ENCODE results near the gene KANSL1.
"Not testable (repeated sequence)": the region's sequence is repeated elsewhere in the genome, so short reads cannot be mapped to it uniquely, and the experiment has no call there.

KANSL1 gene

DNA sequence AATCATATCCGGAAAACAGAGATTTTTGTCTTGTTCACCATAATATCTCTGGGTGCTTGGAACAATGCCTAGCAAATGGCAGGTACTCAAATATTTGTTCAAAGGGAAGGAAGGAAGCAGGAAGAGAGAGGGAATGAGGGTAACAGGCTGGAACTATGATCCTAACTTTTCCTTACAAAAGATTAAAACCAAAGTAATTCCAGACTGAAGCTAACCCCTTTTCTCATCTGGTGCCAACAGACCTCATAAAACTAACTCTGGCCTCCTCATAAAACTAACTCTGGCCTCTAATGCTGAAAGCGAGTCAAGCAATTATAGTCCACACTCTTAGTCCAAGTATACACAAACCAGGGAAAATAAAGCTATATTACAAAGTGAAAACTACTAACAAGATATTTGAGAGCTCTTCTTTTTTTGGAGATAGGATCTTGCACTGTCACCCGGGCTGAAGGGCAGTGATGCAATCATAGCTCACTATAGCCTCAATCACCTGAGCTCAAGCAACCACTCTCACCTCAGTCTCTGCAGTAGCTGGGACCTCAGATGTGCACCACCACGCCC is 84.6 kb downstream of the KANSL1 start:
- no peak for DNase-seq

DNA sequence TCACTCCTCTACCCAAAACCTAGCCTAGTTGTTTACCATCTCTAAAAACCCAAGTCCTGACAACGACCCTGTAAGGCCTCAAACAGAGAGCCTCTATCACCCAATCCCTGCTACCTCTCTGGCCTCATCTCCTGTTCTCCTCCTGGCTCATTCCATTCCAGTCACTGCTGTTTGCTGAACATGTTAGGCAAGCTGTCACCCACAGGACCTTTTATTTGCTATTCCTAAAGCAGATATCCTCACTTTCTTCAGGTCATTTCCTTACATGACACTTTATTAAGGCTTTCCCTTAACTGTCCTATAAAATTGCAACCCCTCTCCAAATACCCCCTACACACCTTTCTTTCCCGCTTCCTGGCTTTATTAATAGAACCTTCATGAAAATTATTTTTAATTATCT is 85.1 kb downstream of the KANSL1 start:
- DNase-seq: no peak

DNA sequence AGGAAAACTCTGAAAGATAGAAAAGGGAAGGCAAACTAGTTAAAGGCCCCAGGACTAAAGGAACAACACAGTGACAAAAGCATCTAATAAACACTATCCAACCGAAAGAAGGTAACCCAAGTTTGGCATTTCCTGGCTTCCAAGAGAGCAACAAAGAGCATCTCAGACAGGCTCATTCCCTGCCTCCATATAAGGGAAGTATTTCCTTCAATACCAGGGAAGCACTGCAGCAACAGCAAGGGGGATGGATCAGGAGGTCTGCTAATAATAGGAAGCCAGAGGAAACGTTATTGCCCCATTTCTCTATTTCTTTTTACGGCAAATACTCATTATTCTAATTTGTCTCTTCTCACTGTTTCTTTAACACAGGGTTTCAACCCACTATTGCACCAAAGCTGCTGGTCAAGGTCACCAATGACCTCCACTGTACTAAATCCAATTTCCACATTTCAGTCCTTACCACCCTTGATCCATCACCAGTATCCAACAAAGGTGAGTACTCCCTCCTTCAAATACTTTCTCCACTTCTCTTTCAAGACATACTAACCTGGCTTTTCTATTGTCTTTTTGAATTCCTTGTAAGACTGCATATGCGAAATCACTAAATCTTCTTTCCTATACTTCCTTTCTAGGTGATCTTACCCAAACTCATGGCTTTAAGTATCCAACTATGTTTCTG is 86.1 kb downstream of the KANSL1 start:
- no peak for DNase-seq

DNA sequence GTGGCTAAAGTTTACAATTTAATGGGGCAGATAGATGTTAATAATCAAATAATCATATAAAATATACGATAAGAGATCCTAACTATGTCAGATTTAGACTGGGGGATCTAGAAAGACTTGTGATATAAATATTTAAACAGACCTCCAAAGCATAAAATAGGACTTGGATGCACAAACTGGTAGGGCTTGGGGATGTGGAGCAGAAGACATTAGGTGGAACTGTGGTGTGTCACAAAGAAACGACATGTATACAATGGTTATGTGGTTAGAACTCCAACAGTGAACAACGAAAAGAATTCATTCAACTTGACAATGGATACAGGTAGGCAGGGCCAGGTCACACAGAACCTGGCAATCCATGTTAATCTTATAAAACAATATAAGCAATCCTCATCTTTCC is 90.4 kb downstream of the KANSL1 start:
- DNase-seq: not testable (repeated sequence)

DNA sequence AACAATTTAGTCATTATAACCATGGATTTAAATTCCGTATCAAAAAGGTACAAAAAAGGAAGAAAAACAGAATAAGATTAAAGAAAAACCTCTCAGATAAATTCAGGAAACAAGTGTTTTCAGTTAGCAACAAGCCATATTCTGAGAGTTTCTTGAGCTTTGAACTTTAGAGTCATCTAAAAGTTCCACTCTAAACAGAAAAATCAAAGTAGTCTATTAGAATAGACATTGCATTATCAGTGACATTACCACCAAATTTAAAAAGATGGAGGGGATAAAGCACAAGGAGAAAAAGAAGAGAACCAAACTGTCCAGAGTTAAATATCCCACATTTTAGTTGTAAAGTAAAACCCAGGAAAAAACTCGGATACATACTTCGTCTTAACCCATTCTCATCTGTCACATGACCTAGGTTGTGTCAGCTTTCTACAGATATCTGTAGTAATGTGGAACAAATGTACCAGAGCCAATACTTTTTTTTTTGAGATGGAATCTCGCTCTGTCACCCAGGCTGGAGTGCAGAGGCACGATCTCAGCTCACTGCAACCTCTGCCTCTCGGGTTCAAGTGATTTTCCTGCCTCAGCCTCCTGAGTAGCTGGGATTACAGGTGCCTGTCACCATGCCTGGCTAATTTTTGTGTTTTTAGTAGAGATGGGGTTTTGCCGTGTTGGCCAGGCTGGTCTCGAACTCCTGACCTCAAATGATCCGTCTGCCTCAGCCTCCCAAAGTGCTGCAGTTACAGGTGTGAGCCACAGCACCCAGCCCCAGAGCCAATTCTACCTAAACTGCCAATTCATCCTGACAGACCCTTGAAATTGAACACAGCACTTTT is 91.2 kb downstream of the KANSL1 start:
- DNase-seq: not testable (repeated sequence)

DNA sequence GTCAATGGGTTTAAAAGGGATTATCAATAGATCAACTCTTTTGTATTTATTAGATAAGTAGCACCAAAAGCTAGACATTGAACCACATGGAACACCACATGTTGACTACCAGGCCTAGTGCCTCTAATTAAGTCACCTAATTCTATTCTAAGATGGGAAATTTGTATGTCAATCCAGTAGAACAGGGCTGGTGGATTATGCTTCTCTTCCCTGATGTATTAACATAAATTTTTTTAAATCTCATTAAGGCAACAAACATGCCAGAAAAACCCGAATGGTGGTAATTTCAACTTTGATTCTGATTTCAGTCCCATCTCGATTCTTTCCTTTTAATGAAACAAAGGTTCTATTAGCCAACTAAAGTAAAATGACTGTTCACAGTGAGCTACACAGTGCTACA is 92.6 kb downstream of the KANSL1 start:
- DNase-seq: no peak

DNA sequence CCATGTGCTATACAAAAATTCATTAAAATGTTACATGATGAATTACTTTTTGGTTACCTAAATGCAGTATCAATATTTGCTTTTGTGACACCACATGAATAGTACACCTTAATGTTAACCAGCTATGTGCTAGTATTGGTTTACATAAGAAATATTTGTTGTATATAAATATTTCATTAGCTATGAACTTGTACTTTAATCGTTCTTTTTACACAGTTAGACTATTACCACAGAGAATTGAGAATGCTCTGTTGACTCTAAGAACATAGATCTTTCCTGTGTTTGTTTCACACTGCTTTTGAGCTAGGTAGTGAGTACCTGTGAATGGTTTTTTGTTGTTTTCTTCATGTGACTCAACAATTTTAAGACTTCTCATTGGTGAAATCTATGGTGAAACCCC is 93.4 kb downstream of the KANSL1 start:
- no peak for DNase-seq

DNA sequence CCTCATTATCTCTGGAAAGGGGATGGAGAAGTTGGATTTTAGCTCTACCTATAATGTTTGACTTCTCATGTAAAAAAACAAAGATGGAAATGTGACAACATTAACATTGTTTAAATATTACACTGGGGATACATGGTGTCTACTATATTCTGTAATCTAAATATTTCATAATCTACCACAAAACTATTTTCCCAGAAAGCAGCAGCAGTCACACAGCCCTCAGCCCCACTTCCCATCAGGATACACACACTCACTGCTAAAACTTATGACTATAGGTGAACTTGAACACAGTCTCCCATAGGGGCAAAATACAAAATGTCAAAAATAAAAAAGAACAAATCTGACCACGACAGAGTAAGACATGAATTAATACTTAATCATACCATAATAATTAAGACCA is 95.7 kb downstream of the KANSL1 start:
- no peak for DNase-seq

DNA sequence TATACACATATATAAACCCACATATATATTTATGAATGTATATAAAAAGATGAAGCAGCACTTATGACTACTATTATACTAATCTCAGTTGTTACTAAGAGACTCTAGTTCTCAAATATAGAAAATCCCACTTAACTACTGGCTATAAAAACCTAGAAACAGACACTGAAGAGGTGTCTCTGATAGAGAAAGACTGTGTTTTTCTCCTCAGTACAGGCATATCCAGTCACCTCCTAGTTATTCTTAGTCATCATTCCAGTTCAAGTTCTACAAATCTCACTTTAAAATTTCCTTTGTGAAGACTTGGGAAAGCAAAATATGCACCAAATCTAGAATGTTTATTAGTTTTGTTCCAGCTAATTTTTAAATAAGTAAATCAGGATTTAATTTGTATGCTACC is 100.2 kb downstream of the KANSL1 start:
- no peak for DNase-seq

DNA sequence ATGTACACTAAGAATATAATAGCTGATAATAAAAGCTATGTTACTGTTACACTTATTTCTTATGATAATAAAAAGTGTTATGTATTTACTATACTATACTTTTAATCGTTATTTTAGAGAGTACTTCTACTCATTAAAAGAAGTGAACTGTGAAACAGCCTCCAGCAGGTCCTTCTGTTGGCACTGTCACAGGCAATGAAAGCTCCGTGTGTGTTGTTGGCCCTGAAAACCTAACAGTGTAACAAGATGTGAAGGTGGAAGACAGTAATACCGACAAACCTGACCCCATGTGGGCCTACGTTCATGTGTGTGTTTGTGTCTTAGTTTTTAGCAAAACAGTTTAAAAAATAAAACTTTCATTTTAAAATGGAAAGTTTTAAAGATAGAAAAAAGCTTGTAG is 102.4 kb downstream of the KANSL1 start:
- no peak for DNase-seq

DNA sequence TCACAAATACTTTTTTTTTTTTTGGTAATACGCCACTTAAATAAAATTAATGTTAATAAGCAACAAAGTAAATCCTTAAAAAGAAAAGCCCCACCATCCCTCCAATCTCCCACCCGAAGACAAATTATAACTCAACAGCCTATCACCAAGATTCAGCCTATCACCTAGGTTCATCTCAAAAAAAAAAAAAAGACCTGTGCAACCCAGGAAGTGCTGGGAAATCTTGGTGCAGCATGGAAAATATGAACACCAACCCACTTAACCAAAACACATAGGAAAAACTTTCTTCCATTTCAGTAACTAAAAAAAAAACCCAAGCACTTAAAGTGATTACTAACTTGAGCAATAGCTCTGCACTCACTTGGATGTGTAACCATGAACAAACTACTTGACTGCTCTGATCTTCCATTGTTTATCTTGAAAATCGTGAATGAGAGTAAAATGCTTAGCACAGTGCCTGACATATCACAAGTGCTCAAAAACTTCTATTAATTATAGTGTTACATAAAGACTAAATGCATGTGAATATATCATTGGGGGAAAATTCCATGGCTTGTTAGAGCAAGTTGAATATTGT is 103.8 kb downstream of the KANSL1 start:
- no peak for DNase-seq

DNA sequence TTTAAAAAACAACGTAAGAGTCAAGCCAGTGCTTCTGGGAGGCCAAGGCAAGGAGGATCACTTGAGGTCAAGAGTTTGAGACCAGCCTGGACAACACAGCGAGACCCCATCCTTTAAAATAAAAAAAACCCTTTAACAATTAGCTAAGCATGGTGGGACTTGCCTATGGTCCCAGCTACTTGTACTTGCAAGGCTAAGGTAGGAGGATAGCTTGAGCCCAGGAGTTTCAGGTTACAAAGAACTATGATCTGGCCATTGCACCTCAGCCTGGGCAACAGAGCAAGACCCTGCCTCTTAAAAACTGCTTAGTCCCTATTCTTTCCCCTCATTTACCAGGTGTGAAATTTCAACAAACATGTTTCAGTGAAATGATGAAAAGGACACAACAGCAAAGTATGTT is 104.6 kb downstream of the KANSL1 start:
- no peak for DNase-seq

DNA sequence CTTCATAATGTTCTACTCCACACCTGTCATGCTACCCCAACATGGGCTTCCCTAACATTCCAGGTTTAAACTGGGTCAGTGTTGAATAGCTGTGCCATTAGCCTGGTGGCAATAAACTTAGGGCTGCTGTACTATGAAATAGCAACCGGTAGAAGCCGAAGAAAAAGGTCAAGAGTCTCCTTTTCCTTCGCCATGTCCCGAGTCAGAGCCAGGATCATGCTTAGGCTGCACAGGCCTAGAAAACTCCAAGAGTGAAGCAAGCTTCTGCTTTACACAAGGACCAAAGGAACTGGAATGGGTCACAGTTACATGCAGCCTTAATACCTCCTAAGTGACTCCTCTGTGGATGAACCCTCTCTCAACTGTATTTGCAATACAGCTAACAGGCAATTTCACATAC is 105.4 kb downstream of the KANSL1 start:
- not testable (repeated sequence) for DNase-seq

DNA sequence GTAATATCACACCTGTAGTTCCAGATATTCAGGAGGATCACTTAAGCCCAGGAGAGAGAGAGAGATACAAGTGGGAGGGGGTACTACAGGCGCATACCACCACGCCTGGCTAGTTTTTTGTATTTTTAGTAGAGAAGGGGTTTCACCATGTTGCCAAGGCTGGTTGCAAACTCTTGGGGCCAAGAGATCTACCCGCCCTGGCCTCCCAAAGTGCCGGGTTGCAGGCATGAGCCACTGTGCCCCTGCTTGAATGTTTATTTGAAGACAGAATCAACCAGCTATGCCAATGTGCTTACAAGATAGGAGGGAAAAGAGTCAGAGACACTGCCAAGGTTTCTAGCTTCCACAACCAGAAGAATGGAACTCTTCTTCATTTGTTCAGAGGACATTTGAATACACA is 106.4 kb downstream of the KANSL1 start:
- no peak for DNase-seq

DNA sequence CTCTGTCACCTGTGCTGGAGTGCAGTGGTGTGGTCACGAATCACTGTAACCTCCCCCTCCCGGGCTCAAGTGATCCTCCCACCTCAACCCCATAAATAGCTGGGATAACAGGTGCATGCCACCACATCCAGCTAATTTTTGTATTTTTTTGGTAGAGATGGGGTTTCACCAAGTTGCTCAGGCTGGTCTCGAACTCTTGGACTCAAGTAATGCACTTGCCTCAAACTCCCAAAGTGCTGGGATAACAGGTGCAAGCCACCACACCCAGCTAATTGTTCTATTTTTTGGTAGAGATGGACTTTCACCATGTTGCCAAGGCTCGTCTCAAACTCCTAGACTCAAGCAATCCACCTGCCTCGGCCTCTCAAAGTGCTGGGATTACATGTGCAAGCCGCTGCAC is 107.7 kb downstream of the KANSL1 start:
- DNase-seq: no peak

DNA sequence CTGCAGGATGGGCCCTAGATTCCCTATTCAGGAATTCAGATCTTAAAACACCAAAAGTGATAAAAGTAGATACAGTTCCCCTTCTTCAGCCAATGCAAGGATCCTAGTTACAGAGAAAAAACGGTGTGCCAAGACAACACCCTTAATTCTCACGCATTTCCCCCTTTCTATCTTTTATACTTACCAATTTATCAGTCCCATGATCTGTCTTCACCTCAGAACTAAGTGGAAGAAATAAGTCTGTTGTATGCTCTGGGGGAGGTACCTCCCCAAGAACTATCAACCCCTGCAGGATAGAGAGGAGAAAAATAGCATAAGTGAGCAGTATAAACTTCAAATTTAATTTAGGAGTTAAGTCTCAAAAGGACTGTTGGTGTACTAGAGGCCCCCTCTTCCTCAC is 111.0 kb downstream of the KANSL1 start:
- no peak for DNase-seq

DNA sequence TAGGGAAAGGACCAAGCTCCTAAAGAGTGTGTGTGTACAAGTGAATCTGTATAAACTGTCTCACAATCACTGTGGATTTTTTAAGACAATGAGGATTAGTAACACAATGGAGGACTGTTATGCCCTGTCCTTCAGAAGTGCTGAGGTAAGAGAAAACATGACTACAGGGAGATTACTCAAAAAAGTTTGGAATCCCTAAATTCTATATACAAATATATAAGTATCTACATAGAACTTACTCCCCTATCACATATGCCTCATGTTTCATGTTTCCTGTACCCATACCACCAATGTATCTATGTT is 112.3 kb downstream of the KANSL1 start:
- no peak for DNase-seq

DNA sequence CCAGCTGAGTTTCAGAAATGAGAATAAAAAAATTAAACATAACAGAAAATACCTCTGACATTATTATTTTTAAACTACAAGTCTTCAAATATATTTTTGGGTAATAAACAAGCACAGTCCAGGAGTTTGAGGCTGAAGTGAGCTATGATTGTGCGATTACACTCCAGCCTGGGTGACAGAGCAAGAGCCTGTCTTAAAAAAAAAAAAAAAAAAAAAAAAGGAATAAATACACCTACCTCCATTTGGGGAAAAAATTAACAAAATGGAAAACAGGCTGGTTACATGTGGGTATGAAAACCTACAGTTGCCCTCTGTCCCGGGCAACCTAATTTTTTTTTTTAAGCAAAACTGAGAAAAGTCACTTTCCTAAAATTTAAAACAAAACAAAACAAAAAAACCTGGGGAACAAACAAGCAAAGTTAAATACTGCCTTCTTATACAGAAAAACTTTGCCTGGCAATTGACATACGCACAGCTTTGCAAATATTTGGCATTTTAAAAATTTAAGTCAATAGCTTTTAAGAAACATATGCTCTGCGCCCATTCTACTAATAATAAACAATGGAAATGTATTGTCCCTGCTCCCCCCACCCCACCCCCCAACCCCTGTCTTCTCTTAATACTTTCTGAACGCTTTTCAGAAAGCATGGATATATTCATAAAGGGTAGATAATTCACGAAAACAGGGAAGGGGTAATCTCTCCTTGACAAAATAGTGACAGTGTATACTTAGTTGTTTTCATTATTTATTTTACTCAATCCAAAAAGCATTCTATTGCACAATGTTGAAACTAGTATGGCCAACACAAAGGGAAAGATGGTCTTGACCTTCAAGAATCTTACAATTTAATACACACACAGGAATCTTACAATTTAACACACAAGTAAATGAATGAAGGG is 112.9 kb downstream of the KANSL1 start:
- no peak for DNase-seq

DNA sequence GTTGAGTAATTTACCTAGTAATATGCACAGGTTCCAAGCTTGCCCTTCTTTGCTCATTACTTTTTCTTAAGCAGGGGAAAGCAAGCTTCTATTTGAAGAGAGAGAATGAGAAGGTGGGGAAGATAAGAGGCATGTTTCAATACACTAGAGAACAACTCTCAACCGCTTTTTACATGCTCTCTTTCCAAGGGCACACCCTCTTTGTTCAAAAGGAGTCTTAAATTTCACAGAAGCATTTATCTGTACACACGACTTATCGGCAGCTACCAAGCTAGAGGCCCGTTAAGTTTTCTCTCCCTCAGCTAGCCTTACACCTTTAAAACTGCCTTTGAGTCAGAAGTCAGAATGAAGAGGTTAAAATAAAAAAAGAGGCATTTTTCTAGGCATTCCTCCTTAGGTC is 114.6 kb downstream of the KANSL1 start:
- no peak for DNase-seq

DNA sequence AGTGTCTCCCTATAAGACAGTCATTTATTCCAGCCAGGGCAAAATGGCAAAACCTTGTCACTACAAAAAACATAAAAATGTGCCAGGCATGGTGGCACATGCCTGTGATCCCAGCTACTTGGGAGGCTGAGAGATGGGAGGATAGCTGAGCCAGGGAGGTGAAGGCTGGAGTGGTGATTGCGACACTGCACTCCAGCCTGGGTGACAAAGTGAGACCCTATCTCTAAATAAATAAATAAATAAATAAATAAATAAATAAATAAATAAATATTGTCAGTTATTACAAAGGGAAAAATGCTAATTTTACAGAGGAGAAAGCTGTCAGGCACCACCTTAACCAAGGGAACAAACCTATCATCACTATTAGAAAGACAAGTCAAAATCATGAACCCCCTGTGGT is 118.7 kb downstream of the KANSL1 start:
- DNase-seq: no peak

DNA sequence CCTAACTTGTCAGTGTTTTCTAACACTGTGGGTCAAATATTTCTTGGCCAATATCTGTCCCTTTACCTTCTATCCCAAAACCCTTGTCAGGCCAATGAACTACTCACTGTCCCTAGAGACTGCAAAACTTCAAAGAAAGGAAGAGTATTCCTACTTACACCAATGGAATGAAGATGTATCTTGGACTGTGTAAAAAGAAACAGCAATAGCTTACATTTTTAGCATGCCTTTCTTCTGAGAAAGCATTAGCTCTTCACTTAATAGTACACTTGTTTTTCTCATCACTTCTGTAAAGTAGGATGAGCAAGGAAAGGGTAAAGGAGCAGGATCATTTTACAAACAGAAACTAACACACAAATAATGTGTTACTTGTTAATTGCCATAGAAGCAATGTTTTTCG is 120.2 kb downstream of the KANSL1 start:
- DNase-seq: no peak

DNA sequence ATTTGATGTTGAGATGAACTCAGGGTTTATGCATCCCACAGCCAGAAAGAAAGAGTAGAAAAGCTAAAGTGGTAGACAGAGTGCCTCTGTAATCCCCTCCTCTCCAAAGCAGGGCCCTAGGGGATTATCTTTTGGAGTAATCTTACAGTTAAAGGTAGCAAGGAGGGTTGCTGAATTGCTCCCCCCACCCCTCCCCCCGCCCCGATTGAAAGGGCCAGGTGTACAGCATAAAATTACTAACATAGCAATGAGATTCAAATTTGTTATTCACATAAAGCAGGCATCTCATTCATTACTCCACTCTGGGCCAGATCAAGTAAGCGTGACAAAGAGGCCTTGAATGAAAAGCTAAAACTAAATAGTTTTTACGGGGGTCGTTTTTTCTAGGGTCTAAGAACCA is 121.4 kb downstream of the KANSL1 start:
- DNase-seq: no peak

DNA sequence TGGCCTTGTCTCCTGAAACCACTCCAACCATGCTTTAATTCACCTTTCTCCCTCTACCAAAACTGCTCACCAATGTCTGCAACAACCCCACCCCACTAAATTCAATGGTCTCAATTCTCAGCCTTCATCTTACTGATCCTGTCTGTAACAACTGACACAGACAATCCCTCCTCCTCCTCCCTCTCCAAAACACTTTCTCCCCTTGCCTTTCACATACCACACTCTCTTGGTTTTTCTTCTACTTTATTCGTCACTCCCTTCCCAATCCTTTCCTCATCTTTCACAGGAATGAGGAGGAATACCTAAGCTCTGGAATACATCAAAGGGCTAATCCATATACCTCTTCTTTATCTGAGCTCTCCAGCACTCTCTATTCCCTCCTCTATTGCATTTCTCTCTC is 128.8 kb downstream of the KANSL1 start:
- no peak for DNase-seq

All from stimulated activated CD4-positive, alpha-beta T cell treated with anti-CD3 and anti-CD28 coated beads, Interleukin-2, amount 100 ng/mL, for 24 hours (primary cell).